NT2/D1 (cell line): Measurements from ENCODE around the gene CDC73.

Experiments
- SUZ12 ChIP-seq: IDR thresholded peaks from 2 replicates; pipeline ENCODE4 v1.6.1; 2011; ENCODE audit not compliant: insufficient read length, insufficient read depth; ENCODE audit errors: extremely low read depth
- YY1 ChIP-seq: IDR thresholded peaks from 2 replicates; pipeline ENCODE4 v1.6.1; 2011; ENCODE audit not compliant: insufficient read length, insufficient read depth
- ZNF274 ChIP-seq: IDR thresholded peaks from 2 replicates; pipeline ENCODE4 v1.6.1; 2011; ENCODE audit warnings: mild to moderate bottlenecking, low read depth, low read length

DNA sequence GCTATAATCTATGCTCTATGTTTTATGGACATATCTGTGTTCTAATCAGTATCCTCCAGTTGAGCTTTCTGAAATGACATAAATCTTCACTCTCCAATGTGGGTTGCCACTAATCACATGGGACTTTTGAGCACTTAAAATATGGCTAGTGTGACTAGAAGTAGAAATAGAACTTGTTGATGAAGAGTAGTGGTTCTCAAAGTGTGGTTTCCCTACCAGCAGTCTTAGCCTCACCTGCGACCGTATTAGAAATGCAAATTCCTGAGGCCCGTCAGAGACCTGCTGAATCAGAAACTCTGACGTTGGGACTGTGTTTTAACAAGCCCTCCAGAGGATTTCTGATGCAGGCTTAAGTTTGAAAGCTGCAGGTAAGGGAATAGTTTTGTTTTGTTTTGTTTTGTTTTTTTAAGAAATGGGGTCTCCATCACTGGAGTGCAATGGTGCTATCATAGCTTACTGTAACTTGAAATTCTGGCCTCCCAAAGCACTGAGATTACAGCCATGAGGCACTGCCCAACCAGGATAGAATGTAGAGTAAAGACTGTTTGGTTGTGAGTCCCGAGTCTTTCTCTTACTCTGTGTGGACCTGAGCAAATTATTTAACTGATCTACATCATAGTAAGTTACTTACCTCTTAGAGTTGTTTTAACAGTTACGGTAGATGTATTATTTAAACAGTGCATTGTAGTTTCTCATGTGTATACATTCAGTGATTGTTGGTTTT lies 38.3 kb upstream of the CDC73 start:
- no peak for TF ChIP-seq YY1
- TF ChIP-seq SUZ12, result no peak
- no peak for TF ChIP-seq ZNF274
